ES-I3 (cell line): ENCODE data around the gene TRABD.
"Not testable (repeated sequence)": the region's sequence is repeated elsewhere in the genome, so short reads cannot be mapped to it uniquely, and the experiment has no call there.

Experiments
- H3K36me3 ChIP-seq: 2 replicates; pipeline ENCODE4 v1.6.1; 2013; ENCODE audit warnings: mild to moderate bottlenecking, low read length, control low read depth, moderate library complexity; ENCODE audit not compliant: insufficient read depth
- H3K4me1 ChIP-seq: 2 replicates; pipeline ENCODE4 v1.6.1; 2013; ENCODE audit warnings: mild to moderate bottlenecking, control low read depth, low read length; ENCODE audit not compliant: insufficient read depth
- H3K9ac ChIP-seq: 2 replicates; pipeline ENCODE4 v1.6.1; 2013; ENCODE audit warnings: low read depth, mild to moderate bottlenecking, low read length, moderate library complexity
- H3K9me3 ChIP-seq: 2 replicates; pipeline ENCODE4 v1.6.1; 2013; ENCODE audit warnings: mild to moderate bottlenecking, low read length, moderate library complexity; ENCODE audit not compliant: control insufficient read depth, insufficient read depth

Gene TRABD

GRCh38 chr22:50147258-50148165, 38.2 kb upstream of the TRABD start:
- not testable (repeated sequence) for H3K4me1 ChIP-seq, H3K36me3 ChIP-seq, H3K9me3 ChIP-seq, H3K9ac ChIP-seq

GRCh38 chr22:50148166-50148500, 37.6 kb upstream of the TRABD start:
- H3K36me3 ChIP-seq = no peaks in the 10 kb centered on the region
- H3K4me1 ChIP-seq = no peaks in the 10 kb centered on the region
- no peaks in the 10 kb centered on the region for H3K9me3 ChIP-seq
- H3K9ac ChIP-seq = no peak overlapping the region

GRCh38 chr22:50148991-50149721, 36.6 kb upstream of the TRABD start:
- H3K4me1 ChIP-seq = no peaks in the 10 kb centered on the region
- H3K9ac ChIP-seq = no peak overlapping the region
- H3K9me3 ChIP-seq = no peaks in the 10 kb centered on the region
- H3K36me3 ChIP-seq = no peaks in the 10 kb centered on the region

- Histone ChIP-seq H3K4me1 (no peaks in the 10 kb centered on the region), H3K9ac (no peak overlapping the region), H3K9me3 (no peaks in the 10 kb centered on the region), H3K36me3 (no peaks in the 10 kb centered on the region)
These were observed 35.3 kb upstream of the TRABD start for GRCh38 chr22:50150161-50151129.

- Histone ChIP-seq H3K36me3 (no peaks in the 10 kb centered on the region), H3K4me1 (no peaks in the 10 kb centered on the region)
These were observed 33.9 kb upstream of the TRABD start for GRCh38 chr22:50151571-50152537.

GRCh38 chr22:50153056-50153755, 32.5 kb upstream of the TRABD start:
- Histone ChIP-seq H3K9me3 (no peaks in the 10 kb centered on the region), H3K36me3 (no peaks in the 10 kb centered on the region), H3K4me1 (no peaks in the 10 kb centered on the region), H3K9ac (no peak overlapping the region)

More at GRCh38 chr22:50151571-50152537, 33.9 kb upstream of the TRABD start:
- no peaks in the 10 kb centered on the region for H3K9me3 ChIP-seq
- no peak overlapping the region for H3K9ac ChIP-seq

GRCh38 chr22:50153756-50154140, 32.0 kb upstream of the TRABD start:
- H3K36me3 ChIP-seq = no peaks in the 10 kb centered on the region
- H3K9ac ChIP-seq = no peak overlapping the region
- H3K4me1 ChIP-seq = no peaks in the 10 kb centered on the region
- H3K9me3 ChIP-seq = no peaks in the 10 kb centered on the region

GRCh38 chr22:50157709-50158375, 27.9 kb upstream of the TRABD start:
- no peaks in the 10 kb centered on the region for H3K36me3 ChIP-seq
- no peak overlapping the region for H3K9ac ChIP-seq
- H3K4me1 ChIP-seq = no peaks in the 10 kb centered on the region
- H3K9me3 ChIP-seq = no peaks in the 10 kb centered on the region

- H3K9ac ChIP-seq = no peak overlapping the region
- H3K9me3 ChIP-seq = no peaks in the 10 kb centered on the region
- H3K36me3 ChIP-seq = no peaks in the 10 kb centered on the region
- H3K4me1 ChIP-seq = no peaks in the 10 kb centered on the region
These were observed 24.8 kb upstream of the TRABD start for GRCh38 chr22:50160947-50161346.

- H3K4me1 ChIP-seq = no peaks in the 10 kb centered on the region
- no peaks in the 10 kb centered on the region for H3K36me3 ChIP-seq
- no peaks in the 10 kb centered on the region for H3K9me3 ChIP-seq
- H3K9ac ChIP-seq = no peak overlapping the region
These were observed 24.0 kb upstream of the TRABD start for GRCh38 chr22:50161508-50162390.

GRCh38 chr22:50162391-50162956, 23.2 kb upstream of the TRABD start:
- Histone ChIP-seq H3K9ac (no peak overlapping the region), H3K4me1 (no peaks in the 10 kb centered on the region), H3K36me3 (no peaks in the 10 kb centered on the region), H3K9me3 (no peaks in the 10 kb centered on the region)
